ENCODE measurements around the gene HBA2. TPM values are rescaled to one million over a fixed set of nuclear protein-coding genes. Genes with fewer than 3 reads are reported as not detected.
"Not testable (repeated sequence)": the region's sequence is repeated elsewhere in the genome, so short reads cannot be mapped to it uniquely, and the experiment has no call there.

HBA2 gene
- total and polyA plus RNA-seq, 8 donors, result 142 to 5,766 (median 1,612) TPM

DNA sequence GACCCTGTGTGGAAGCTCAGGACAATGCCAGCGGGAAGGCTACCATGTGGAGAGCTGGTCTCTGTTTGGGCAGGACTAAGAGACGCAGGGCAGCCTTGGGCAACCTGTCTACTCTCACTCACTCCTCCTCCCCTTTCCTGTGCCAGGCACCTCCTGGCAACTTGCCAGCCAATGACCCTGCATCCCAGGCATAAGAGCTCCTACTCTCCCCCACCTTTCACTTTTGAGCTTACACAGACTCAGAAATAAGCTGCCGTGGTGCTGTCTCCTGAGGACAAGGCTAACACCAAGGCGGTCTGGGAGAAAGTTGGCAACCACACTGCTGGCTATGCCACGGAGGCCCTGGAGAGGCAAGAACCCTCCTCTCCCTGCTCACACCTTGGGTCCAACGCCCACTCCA is 4.3 kb upstream of the HBA2 start:
- H3K27me3 ChIP-seq, result peaks cover 53 to 79% of the 10 kb centered on the region in 2 donors
- ATAC-seq, result no peak

GRCh38 chr16:169014-169413 is 3.7 kb upstream of the HBA2 start:
- Histone ChIP-seq H3K27ac (no peak overlapping the region), H3K4me1 (peaks cover 10 to 21% of the 10 kb centered on the region in 2 donors), H3K4me3 (no peak overlapping the region), H3K36me3 (no peaks in the 10 kb centered on the region), H3K27me3 (peaks cover 53 to 83% of the 10 kb centered on the region in 2 donors), H3K9me3 (no peaks in the 10 kb centered on the region)
- ATAC-seq, result no peak
- TF ChIP-seq, protein P1, sequence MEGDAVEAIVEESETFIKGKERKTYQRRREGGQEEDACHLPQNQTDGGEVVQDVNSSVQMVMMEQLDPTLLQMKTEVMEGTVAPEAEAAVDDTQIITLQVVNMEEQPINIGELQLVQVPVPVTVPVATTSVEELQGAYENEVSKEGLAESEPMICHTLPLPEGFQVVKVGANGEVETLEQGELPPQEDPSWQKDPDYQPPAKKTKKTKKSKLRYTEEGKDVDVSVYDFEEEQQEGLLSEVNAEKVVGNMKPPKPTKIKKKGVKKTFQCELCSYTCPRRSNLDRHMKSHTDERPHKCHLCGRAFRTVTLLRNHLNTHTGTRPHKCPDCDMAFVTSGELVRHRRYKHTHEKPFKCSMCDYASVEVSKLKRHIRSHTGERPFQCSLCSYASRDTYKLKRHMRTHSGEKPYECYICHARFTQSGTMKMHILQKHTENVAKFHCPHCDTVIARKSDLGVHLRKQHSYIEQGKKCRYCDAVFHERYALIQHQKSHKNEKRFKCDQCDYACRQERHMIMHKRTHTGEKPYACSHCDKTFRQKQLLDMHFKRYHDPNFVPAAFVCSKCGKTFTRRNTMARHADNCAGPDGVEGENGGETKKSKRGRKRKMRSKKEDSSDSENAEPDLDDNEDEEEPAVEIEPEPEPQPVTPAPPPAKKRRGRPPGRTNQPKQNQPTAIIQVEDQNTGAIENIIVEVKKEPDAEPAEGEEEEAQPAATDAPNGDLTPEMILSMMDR (IDR thresholded peaks at IDR 0.05), result no peak
- intact Hi-C loops (cut with DNase I), result no loop called here
- DNase-seq, result peak in 1 of 4 donors; percentile 6

More for the DNA sequence above, 4.3 kb upstream of the HBA2 start:
- H3K9me3 ChIP-seq, result no peaks in the 10 kb centered on the region
- TF ChIP-seq, protein P1 (IDR thresholded peaks at IDR 0.05), result no peak
- H3K4me3 ChIP-seq, result no peak overlapping the region
- peak in 1 of 4 donors; percentile 34 for DNase-seq
- peaks cover 10 to 21% of the 10 kb centered on the region in 2 donors for H3K4me1 ChIP-seq
- no peaks in the 10 kb centered on the region for H3K36me3 ChIP-seq
- intact Hi-C loops (cut with DNase I), result no loop called here
- no peak overlapping the region for H3K27ac ChIP-seq

- Histone ChIP-seq H3K27me3 (peaks cover 58 to 91% of the 10 kb centered on the region in 2 donors), H3K4me1 (peaks cover 8 to 19% of the 10 kb centered on the region in 2 donors)
- H3K36me3 ChIP-seq; H3K9me3 ChIP-seq; intact Hi-C loops (cut with DNase I); H3K27ac ChIP-seq; H3K4me3 ChIP-seq: not testable (repeated sequence)
- ATAC-seq, result peak; percentile 72
- peak in 1 of 4 donors; percentile 26 for DNase-seq
Measured at GRCh38 chr16:170088-170507, 2.6 kb upstream of the HBA2 start.

- ATAC-seq, result no peak
- TF ChIP-seq, protein P1 (IDR thresholded peaks at IDR 0.05), result no peak
- H3K27ac ChIP-seq, result no peak overlapping the region
- no peak overlapping the region for H3K4me3 ChIP-seq
- H3K9me3 ChIP-seq, result no peaks in the 10 kb centered on the region
- peaks cover 2 to 12% of the 10 kb centered on the region in 2 donors for H3K4me1 ChIP-seq
- intact Hi-C loops (cut with DNase I), result no loop called here
- no peaks in the 10 kb centered on the region for H3K36me3 ChIP-seq
- peaks cover 57 to 91% of the 10 kb centered on the region in 2 donors for H3K27me3 ChIP-seq
- DNase-seq, result no peak
Measured at GRCh38 chr16:170788-171187, 1.9 kb upstream of the HBA2 start.

GRCh38 chr16:173211-173854 is 657 bp downstream of the HBA2 start:
- H3K27me3 ChIP-seq, result peaks cover 43 to 86% of the 10 kb centered on the region in 2 donors
- DNase-seq; H3K27ac ChIP-seq; ATAC-seq; H3K4me1 ChIP-seq; H3K9me3 ChIP-seq; H3K4me3 ChIP-seq; H3K36me3 ChIP-seq; intact Hi-C loops (cut with DNase I): not testable (repeated sequence)

DNA sequence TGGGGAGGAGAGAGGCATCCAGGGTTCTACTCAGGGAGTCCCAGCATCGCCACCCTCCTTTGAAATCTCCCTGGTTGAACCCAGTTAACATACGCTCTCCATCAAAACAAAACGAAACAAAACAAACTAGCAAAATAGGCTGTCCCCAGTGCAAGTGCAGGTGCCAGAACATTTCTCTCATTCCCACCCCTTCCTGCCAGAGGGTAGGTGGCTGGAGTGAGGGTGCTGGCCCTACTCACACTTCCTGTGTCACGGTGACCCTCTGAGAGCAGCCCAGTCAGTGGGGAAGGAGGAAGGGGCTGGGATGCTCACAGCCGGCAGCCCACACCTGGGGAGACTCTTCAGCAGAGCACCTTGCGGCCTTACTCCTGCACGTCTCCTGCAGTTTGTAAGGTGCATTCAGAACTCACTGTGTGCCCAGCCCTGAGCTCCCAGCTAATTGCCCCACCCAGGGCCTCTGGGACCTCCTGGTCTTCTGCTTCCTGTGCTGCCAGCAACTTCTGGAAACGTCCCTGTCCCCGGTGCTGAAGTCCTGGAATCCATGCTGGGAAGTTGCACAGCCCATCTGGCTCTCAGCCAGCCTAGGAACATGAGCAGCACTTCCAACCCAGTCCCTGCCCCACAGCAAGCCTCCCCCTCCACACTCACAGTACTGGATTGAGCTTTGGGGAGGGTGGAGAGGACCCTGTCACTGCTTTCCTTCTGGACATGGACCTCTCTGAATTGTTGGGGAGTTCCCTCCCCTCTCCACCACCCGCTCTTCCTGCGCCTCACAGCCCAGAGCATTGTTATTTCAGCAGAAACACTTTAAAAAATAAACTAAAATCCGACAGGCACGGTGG is 1.5 kb downstream of the HBA2 start:
- H3K27ac ChIP-seq; H3K36me3 ChIP-seq; DNase-seq; H3K4me1 ChIP-seq; intact Hi-C loops (cut with DNase I); H3K4me3 ChIP-seq; H3K9me3 ChIP-seq: not testable (repeated sequence)
- H3K27me3 ChIP-seq, result peaks cover 49 to 86% of the 10 kb centered on the region in 2 donors
- peak; percentile 22 for ATAC-seq

Measured in left lung (tissue), 10 donors.